ENCODE data around the gene L3MBTL3.
"Not testable (repeated sequence)": the region's sequence is repeated elsewhere in the genome, so short reads cannot be mapped to it uniquely, and the experiment has no call there.

Gene L3MBTL3

DNA sequence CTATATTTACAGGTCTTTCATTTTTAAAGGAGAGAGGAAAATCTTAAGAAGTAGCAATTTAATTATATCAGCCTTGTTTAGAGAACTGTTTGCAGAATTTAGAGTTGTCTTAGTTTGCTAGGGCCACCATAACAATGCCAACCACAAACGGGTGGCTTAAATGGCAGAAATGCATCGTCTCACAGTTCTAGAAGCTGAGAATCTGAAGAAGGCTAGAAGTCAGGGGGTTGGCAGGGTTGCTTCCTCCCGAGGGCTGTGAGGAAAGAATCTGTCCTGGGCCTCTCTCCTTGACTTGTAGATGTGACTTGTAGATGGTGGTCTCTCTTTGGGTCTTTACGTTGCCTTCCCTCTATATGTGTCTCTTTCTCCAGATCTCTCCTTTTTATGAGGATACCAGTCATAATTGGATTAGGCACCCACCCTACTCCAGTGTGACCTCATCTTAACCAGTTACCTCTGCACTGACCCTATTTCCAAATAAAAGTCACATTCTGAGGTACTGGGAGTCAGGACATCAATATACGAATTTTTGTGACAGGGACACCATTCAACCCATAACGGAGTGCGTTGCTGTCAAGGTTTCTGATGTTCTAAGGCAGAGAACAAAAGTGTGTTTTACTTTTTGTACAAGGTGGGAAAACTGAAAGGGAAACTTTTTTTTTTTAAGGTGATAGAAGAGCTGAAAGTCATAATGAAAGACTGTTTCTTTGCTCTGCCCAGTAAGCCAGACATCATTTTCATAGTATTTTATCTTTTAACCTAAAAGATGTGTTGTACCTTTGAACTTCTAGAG, 119.9 kb downstream of the L3MBTL3 start:
- Histone ChIP-seq H3K9me3 (ENCODE audit: insufficient read depth, low read depth, low read length) (no peaks in the 10 kb centered on the region), H3K4me1 (ENCODE audit: insufficient read depth, low read length) (peaks cover 6% of the 10 kb centered on the region), H3K27me3 (ENCODE audit: insufficient read depth, low read length) (no peaks in the 10 kb centered on the region), H3K27ac (ENCODE audit: low read depth, low read length) (no peak overlapping the region), H3K9ac (ENCODE audit: low read depth, low read length) (no peak overlapping the region), H3K4me3 (ENCODE audit: low read length) (no peak overlapping the region), H3K36me3 (ENCODE audit: insufficient read depth, low read length) (peaks cover 3% of the 10 kb centered on the region; the same call in 1 of the 2 replicates)
- WGBS: 85% methylated on average over 7 of the region's 7 CpGs

DNA sequence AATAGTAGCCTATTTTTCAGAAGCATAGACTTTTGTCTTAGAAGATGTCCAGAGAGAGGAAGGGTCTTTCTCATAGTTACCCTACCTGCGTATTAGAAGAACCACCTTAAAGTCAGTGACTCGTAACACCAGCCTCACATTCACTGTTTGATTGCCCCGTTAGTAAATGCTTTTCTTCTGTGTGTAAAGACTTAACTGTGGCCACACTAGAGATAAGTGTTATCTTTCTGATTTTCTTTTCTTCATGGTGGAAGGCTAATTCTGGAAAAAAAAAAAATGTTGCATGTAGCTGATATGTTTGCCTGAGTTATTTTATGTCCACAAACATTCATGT, 120.5 kb downstream of the L3MBTL3 start:
- peaks cover 6% of the 10 kb centered on the region for H3K4me1 ChIP-seq (ENCODE audit: insufficient read depth, low read length)
- WGBS: 89% methylated on average over 3 of the region's 3 CpGs
- no peak overlapping the region for H3K4me3 ChIP-seq (ENCODE audit: low read length)
- no peak overlapping the region for H3K9ac ChIP-seq (ENCODE audit: low read depth, low read length)
- H3K27ac ChIP-seq (ENCODE audit: low read depth, low read length): no peak overlapping the region
- H3K36me3 ChIP-seq (ENCODE audit: insufficient read depth, low read length): peaks cover 3% of the 10 kb centered on the region; the same call in 1 of the 2 replicates
- no peaks in the 10 kb centered on the region for H3K27me3 ChIP-seq (ENCODE audit: insufficient read depth, low read length)
- H3K9me3 ChIP-seq (ENCODE audit: insufficient read depth, low read depth, low read length): no peaks in the 10 kb centered on the region

DNA sequence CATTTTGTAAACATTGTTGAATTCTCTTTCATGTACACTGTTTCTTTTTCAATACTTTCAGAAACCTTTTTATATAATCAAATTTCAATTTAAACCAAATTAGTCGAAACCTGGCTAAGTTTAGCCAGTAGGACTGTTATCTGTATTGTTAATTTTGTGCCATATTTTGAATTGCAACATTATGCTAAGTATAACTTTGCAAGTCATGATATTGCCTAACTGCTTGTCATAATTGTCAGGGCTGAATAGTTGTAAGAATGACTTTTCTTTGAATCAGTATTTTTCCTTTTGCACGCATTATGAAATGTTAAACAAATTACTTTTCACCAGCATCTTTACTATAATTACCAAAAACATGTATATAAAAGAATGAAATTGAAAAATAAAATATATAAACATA, 121.7 kb downstream of the L3MBTL3 start:
- Histone ChIP-seq H3K9ac (ENCODE audit: low read depth, low read length) (no peak overlapping the region), H3K36me3 (ENCODE audit: insufficient read depth, low read length) (peaks cover 3% of the 10 kb centered on the region; the same call in 1 of the 2 replicates)
- WGBS: 83% methylated on average over 1 of the region's 2 CpGs

DNA sequence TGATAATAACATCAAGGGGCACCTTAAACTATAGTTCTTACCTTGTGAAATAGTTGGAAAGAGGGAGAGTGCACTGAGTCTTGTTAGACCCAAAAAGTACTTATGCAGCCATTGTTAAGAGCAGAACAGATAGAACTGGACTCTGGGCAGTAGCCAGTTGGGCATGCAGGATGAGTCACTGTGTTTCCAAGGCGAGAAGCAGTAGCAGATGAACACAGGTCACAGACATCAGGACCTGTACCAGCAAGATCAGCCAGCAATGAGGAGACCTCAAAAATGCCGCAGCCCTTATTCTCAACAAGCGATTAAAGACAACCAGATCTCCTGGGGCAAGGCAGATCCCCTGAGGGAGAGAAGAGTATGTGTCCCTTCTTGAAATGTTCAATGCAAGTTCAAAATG, 125.3 kb downstream of the L3MBTL3 start:
- no peak overlapping the region for H3K27ac ChIP-seq (ENCODE audit: low read depth, low read length)
- H3K9me3 ChIP-seq (ENCODE audit: insufficient read depth, low read depth, low read length): no peaks in the 10 kb centered on the region
- H3K9ac ChIP-seq (ENCODE audit: low read depth, low read length): no peak overlapping the region
- H3K27me3 ChIP-seq (ENCODE audit: insufficient read depth, low read length): no peaks in the 10 kb centered on the region
- no peak overlapping the region for H3K4me3 ChIP-seq (ENCODE audit: low read length)
- peaks cover 6% of the 10 kb centered on the region for H3K4me1 ChIP-seq (ENCODE audit: insufficient read depth, low read length)
- H3K36me3 ChIP-seq (ENCODE audit: insufficient read depth, low read length): peaks cover 3% of the 10 kb centered on the region; the same call in 1 of the 2 replicates
- WGBS: 97% methylated on average over 3 of the region's 3 CpGs

More for the DNA sequence above, 121.7 kb downstream of the L3MBTL3 start:
- Histone ChIP-seq H3K27ac (ENCODE audit: low read depth, low read length) (no peak overlapping the region), H3K27me3 (ENCODE audit: insufficient read depth, low read length) (no peaks in the 10 kb centered on the region), H3K4me3 (ENCODE audit: low read length) (no peak overlapping the region), H3K4me1 (ENCODE audit: insufficient read depth, low read length) (peaks cover 6% of the 10 kb centered on the region), H3K9me3 (ENCODE audit: insufficient read depth, low read depth, low read length) (no peaks in the 10 kb centered on the region)

DNA sequence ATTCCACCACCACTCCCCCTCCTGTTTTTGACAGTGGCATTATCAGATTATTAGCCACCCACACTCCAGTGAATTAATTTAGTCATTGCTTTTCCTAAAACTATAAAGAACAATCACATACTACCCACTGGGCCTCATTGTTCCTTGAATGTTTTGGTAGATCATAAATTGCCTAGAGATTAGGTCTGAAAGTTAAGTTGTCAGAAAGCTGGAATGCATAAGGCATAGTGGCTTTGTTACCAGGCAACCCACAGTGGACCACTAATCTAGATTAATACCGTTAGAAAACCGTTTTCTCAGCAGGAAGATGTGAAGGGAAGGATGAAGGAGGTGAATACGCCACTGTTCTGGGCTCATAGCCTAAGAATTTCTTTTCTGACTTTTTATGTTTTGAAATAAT, 128.7 kb downstream of the L3MBTL3 start:
- Histone ChIP-seq H3K36me3 (ENCODE audit: insufficient read depth, low read length) (no peaks in the 10 kb centered on the region), H3K27ac (ENCODE audit: low read depth, low read length) (no peak overlapping the region), H3K4me1 (ENCODE audit: insufficient read depth, low read length) (no peaks in the 10 kb centered on the region), H3K27me3 (ENCODE audit: insufficient read depth, low read length) (no peaks in the 10 kb centered on the region), H3K9me3 (ENCODE audit: insufficient read depth, low read depth, low read length) (no peaks in the 10 kb centered on the region), H3K4me3 (ENCODE audit: low read length) (no peak overlapping the region), H3K9ac (ENCODE audit: low read depth, low read length) (no peak overlapping the region)
- WGBS: 89% methylated on average over 3 of the region's 3 CpGs

DNA sequence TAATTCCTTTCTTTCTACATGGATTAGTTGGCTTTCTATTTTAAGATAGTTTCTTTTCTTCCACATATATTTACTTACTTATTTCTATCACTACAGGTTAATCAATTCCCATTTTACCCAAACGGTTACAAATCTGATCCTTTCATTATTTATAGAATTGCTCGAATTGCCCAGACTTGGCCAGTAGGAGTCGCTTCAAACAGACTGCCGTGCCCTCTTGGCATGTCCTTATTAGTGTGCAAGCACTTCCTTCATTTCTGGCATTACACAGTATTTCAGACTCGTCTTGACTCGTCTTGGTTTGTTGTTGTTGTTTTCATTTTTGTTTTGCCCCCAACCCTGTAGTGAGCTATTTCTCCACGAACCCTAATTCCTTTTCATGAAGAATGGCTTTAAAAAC, 129.8 kb downstream of the L3MBTL3 start:
- H3K9me3 ChIP-seq (ENCODE audit: insufficient read depth, low read depth, low read length): no peaks in the 10 kb centered on the region
- no peak overlapping the region for H3K4me3 ChIP-seq (ENCODE audit: low read length)
- no peaks in the 10 kb centered on the region for H3K27me3 ChIP-seq (ENCODE audit: insufficient read depth, low read length)
- peaks cover 6% of the 10 kb centered on the region; the same call in 1 of the 2 replicates for H3K4me1 ChIP-seq (ENCODE audit: insufficient read depth, low read length)
- WGBS: 93% methylated on average over 7 of the region's 7 CpGs
- H3K9ac ChIP-seq (ENCODE audit: low read depth, low read length): no peak overlapping the region
- no peaks in the 10 kb centered on the region for H3K36me3 ChIP-seq (ENCODE audit: insufficient read depth, low read length)
- H3K27ac ChIP-seq (ENCODE audit: low read depth, low read length): no peak overlapping the region

DNA sequence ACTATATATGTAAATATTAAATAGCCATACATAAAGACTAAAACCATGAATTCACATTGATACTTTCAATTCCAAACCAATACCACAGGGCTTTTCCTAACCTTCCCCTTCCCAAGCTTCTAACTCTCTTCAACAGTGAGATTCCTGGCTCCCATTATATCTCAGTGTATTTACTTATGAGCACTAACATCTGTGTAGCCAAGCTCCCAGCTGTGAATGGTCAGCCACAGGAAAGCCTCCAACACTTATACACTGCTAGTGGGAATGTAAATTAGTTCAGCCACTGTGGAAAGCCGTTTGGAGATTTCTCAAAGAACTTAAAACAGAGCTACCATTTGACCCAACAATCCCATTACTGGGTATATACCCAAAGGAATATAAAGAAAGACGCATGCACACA, 130.6 kb downstream of the L3MBTL3 start:
- not testable (repeated sequence) for H3K27me3 ChIP-seq (ENCODE audit: insufficient read depth, low read length); H3K4me3 ChIP-seq (ENCODE audit: low read length); H3K36me3 ChIP-seq (ENCODE audit: insufficient read depth, low read length); H3K9ac ChIP-seq (ENCODE audit: low read depth, low read length); H3K27ac ChIP-seq (ENCODE audit: low read depth, low read length); H3K9me3 ChIP-seq (ENCODE audit: insufficient read depth, low read depth, low read length); H3K4me1 ChIP-seq (ENCODE audit: insufficient read depth, low read length)
- 93% methylated on average over 2 of the region's 2 CpGs for WGBS

DNA sequence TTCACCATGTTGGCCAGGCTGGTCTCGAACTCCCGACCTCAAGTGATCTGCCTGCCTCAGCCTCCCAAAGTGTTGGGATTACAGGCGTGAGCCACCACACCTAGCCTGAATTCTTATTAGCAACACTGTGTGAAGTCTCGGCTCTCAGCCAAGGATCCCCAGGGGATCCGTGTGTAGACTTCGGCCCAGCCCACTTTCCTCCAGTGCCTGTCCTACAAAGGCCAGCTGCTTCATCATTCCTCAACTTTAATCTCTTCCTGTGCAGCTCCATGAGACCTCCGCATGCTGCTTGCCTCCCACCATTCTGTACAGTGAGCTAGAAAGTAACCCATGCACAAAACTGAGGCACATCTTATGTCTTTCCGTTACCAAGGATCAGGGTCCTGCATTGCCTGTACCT, 132.5 kb downstream of the L3MBTL3 start:
- H3K4me3 ChIP-seq (ENCODE audit: low read length): no peak overlapping the region
- WGBS: 83% methylated on average over 8 of the region's 8 CpGs
- H3K9me3 ChIP-seq (ENCODE audit: insufficient read depth, low read depth, low read length): no peaks in the 10 kb centered on the region
- peaks cover 7% of the 10 kb centered on the region; the same call in 1 of the 2 replicates for H3K4me1 ChIP-seq (ENCODE audit: insufficient read depth, low read length)
- H3K27me3 ChIP-seq (ENCODE audit: insufficient read depth, low read length): no peaks in the 10 kb centered on the region
- no peak overlapping the region for H3K27ac ChIP-seq (ENCODE audit: low read depth, low read length)
- no peak overlapping the region for H3K9ac ChIP-seq (ENCODE audit: low read depth, low read length)
- H3K36me3 ChIP-seq (ENCODE audit: insufficient read depth, low read length): no peaks in the 10 kb centered on the region

DNA sequence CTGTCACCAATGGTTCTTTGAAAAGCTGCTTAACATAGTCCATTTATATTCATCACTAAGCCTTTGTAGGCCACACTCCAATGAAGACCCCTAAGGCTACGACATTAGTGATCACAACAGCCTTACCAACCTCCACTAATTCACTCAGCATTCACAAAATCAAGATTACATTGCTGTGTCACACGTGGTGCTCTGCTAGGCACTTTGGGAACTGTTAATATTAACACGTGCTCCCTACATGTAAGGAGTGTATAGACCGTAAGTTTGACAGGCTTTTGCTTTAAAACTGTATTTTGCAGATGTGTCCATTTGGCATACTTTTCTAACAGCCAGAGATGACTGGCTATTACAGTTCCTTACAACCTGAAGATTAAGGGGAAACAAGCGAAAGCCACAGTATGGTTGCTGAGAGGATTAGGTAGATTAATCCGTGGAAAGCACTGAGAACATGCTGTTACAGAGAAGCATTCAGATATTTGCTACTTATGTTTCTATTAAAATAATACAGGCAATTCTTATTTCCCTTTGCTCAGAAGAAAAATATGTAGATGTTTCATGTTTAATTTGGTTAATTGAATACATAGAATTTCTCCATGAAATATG, 134.6 kb downstream of the L3MBTL3 start:
- Histone ChIP-seq H3K27me3 (ENCODE audit: insufficient read depth, low read length) (no peaks in the 10 kb centered on the region), H3K27ac (ENCODE audit: low read depth, low read length) (no peak overlapping the region), H3K9ac (ENCODE audit: low read depth, low read length) (no peak overlapping the region), H3K4me3 (ENCODE audit: low read length) (no peak overlapping the region), H3K36me3 (ENCODE audit: insufficient read depth, low read length) (no peaks in the 10 kb centered on the region), H3K9me3 (ENCODE audit: insufficient read depth, low read depth, low read length) (no peaks in the 10 kb centered on the region), H3K4me1 (ENCODE audit: insufficient read depth, low read length) (peaks cover 7% of the 10 kb centered on the region; the same call in 1 of the 2 replicates)
- WGBS: 78% methylated on average over 6 of the region's 6 CpGs

DNA sequence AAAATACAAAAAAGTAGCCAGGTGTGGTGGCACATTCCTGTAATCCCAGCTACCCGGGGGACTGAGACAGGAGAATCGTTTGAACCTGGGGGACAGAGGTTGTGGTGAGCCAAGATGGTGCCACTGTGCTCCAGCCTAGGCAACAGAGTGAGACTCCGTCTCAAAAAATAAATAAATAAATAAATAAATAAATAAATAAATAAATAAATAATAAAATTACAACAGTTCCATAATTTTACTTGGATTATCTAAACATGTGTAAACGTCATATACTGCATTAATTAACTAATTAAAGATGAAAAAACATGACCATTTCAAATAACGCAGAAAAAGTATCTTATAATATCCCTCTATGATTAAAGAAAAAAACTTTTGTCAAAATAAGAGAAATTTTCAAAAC, 138.5 kb downstream of the L3MBTL3 start:
- H3K9me3 ChIP-seq (ENCODE audit: insufficient read depth, low read depth, low read length): peaks cover 9% of the 10 kb centered on the region
- no peak overlapping the region for H3K27ac ChIP-seq (ENCODE audit: low read depth, low read length)
- H3K4me1 ChIP-seq (ENCODE audit: insufficient read depth, low read length): peaks cover 7% of the 10 kb centered on the region; the same call in 1 of the 2 replicates
- H3K4me3 ChIP-seq (ENCODE audit: low read length): no peak overlapping the region
- H3K27me3 ChIP-seq (ENCODE audit: insufficient read depth, low read length): no peaks in the 10 kb centered on the region
- whole genome bisulfite sequencing: 100% methylated on average over 2 of the region's 5 CpGs
- no peak overlapping the region for H3K9ac ChIP-seq (ENCODE audit: low read depth, low read length)
- no peaks in the 10 kb centered on the region for H3K36me3 ChIP-seq (ENCODE audit: insufficient read depth, low read length)

DNA sequence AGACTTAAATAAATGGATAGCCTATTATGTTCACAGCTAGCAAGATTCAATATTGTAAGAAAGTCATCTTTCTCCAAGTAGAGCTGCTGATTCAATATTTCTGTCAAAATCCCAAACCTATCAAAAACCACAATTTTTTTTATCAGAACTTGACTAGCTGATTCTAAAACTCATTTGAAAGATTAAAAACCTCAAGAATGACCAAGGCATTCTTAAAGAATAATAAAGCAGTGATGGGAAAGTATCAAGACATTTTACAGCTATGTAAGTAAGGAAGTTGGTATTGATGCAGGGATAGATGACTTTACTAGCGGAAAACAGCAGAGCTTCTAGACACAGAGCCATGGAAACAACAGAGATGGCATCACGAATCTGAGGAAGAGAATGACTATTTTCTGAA, 139.7 kb downstream of the L3MBTL3 start:
- no peak overlapping the region for H3K4me3 ChIP-seq (ENCODE audit: low read length)
- 97% methylated on average over 2 of the region's 2 CpGs for WGBS

More for the DNA sequence above, 139.7 kb downstream of the L3MBTL3 start:
- no peak overlapping the region for H3K27ac ChIP-seq (ENCODE audit: low read depth, low read length)
- H3K4me1 ChIP-seq (ENCODE audit: insufficient read depth, low read length): peaks cover 2% of the 10 kb centered on the region; the same call in 1 of the 2 replicates
- no peaks in the 10 kb centered on the region for H3K36me3 ChIP-seq (ENCODE audit: insufficient read depth, low read length)
- H3K9me3 ChIP-seq (ENCODE audit: insufficient read depth, low read depth, low read length): peaks cover 9% of the 10 kb centered on the region
- no peak overlapping the region for H3K9ac ChIP-seq (ENCODE audit: low read depth, low read length)
- no peaks in the 10 kb centered on the region for H3K27me3 ChIP-seq (ENCODE audit: insufficient read depth, low read length)

Data from HUES64 (cell line).